Measurements from ENCODE around the gene AP2S1.
"Not testable (repeated sequence)": the region's sequence is repeated elsewhere in the genome, so short reads cannot be mapped to it uniquely, and the experiment has no call there.

Gene AP2S1

GRCh38 chr19:46834121-46834520 lies 16.5 kb downstream of the AP2S1 start:
- Histone ChIP-seq H3K36me3 (ENCODE audit: insufficient read depth, low read length) (peaks cover 9% of the 10 kb centered on the region), H3K9ac (ENCODE audit: low read length) (no peak overlapping the region), H3K27me3 (ENCODE audit: control insufficient read depth in 1 of 2, insufficient read depth in 2 of 2, low read length in 2 of 2) (no peaks in the 10 kb centered on the region), H3K27ac (ENCODE audit: low read depth, low read length) (no peak overlapping the region), H3K9me3 (ENCODE audit: low read length) (no peaks in the 10 kb centered on the region), H3K4me3 (ENCODE audit: low read depth in 1 of 2, low read length in 2 of 2) (no peak overlapping the region), H3K4me1 (ENCODE audit: insufficient read depth, low read length) (peaks cover 8% of the 10 kb centered on the region)

GRCh38 chr19:46830864-46831263 lies 19.8 kb downstream of the AP2S1 start:
- Histone ChIP-seq H3K4me3 (ENCODE audit: low read depth in 1 of 2, low read length in 2 of 2) (no peak overlapping the region), H3K9ac (ENCODE audit: low read length) (no peak overlapping the region), H3K27me3 (ENCODE audit: control insufficient read depth in 1 of 2, insufficient read depth in 2 of 2, low read length in 2 of 2) (no peaks in the 10 kb centered on the region), H3K4me1 (ENCODE audit: insufficient read depth, low read length) (no peaks in the 10 kb centered on the region), H3K9me3 (ENCODE audit: low read length) (no peaks in the 10 kb centered on the region), H3K36me3 (ENCODE audit: insufficient read depth, low read length) (no peaks in the 10 kb centered on the region), H3K27ac (ENCODE audit: low read depth, low read length) (no peak overlapping the region)

GRCh38 chr19:46828484-46828883 lies 22.2 kb downstream of the AP2S1 start:
- Histone ChIP-seq H3K4me1 (ENCODE audit: insufficient read depth, low read length) (no peaks in the 10 kb centered on the region), H3K9ac (ENCODE audit: low read length) (no peak overlapping the region), H3K9me3 (ENCODE audit: low read length) (no peaks in the 10 kb centered on the region), H3K27ac (ENCODE audit: low read depth, low read length) (no peak overlapping the region), H3K36me3 (ENCODE audit: insufficient read depth, low read length) (no peaks in the 10 kb centered on the region), H3K4me3 (ENCODE audit: low read depth in 1 of 2, low read length in 2 of 2) (no peak overlapping the region), H3K27me3 (ENCODE audit: control insufficient read depth in 1 of 2, insufficient read depth in 2 of 2, low read length in 2 of 2) (no peaks in the 10 kb centered on the region)

- H3K9me3 ChIP-seq (ENCODE audit: low read length) = no peaks in the 10 kb centered on the region
- H3K4me1 ChIP-seq (ENCODE audit: insufficient read depth, low read length) = no peaks in the 10 kb centered on the region
- H3K27me3 ChIP-seq (ENCODE audit: control insufficient read depth in 1 of 2, insufficient read depth in 2 of 2, low read length in 2 of 2) = no peaks in the 10 kb centered on the region
- no peak overlapping the region for H3K9ac ChIP-seq (ENCODE audit: low read length)
- no peak overlapping the region for H3K4me3 ChIP-seq (ENCODE audit: low read depth in 1 of 2, low read length in 2 of 2)
- H3K27ac ChIP-seq (ENCODE audit: low read depth, low read length) = no peak overlapping the region
- no peaks in the 10 kb centered on the region for H3K36me3 ChIP-seq (ENCODE audit: insufficient read depth, low read length)
Measured at GRCh38 chr19:46825731-46826055, 25.0 kb downstream of the AP2S1 start.

GRCh38 chr19:46824890-46825730 lies 25.5 kb downstream of the AP2S1 start:
- H3K4me1 ChIP-seq (ENCODE audit: insufficient read depth, low read length) = no peaks in the 10 kb centered on the region

GRCh38 chr19:46823049-46823448 lies 27.6 kb downstream of the AP2S1 start:
- Histone ChIP-seq H3K9ac (ENCODE audit: low read length) (no peak overlapping the region), H3K4me3 (ENCODE audit: low read depth in 1 of 2, low read length in 2 of 2) (no peak overlapping the region), H3K27ac (ENCODE audit: low read depth, low read length) (no peak overlapping the region), H3K27me3 (ENCODE audit: control insufficient read depth in 1 of 2, insufficient read depth in 2 of 2, low read length in 2 of 2) (no peaks in the 10 kb centered on the region), H3K9me3 (ENCODE audit: low read length) (no peaks in the 10 kb centered on the region), H3K36me3 (ENCODE audit: insufficient read depth, low read length) (no peaks in the 10 kb centered on the region), H3K4me1 (ENCODE audit: insufficient read depth, low read length) (no peaks in the 10 kb centered on the region)

More at GRCh38 chr19:46824890-46825730, 25.5 kb downstream of the AP2S1 start:
- Histone ChIP-seq H3K9ac (ENCODE audit: low read length) (no peak overlapping the region), H3K4me3 (ENCODE audit: low read depth in 1 of 2, low read length in 2 of 2) (no peak overlapping the region), H3K9me3 (ENCODE audit: low read length) (no peaks in the 10 kb centered on the region), H3K27ac (ENCODE audit: low read depth, low read length) (no peak overlapping the region), H3K36me3 (ENCODE audit: insufficient read depth, low read length) (no peaks in the 10 kb centered on the region), H3K27me3 (ENCODE audit: control insufficient read depth in 1 of 2, insufficient read depth in 2 of 2, low read length in 2 of 2) (no peaks in the 10 kb centered on the region)

- H3K9ac ChIP-seq (ENCODE audit: low read length); H3K36me3 ChIP-seq (ENCODE audit: insufficient read depth, low read length); H3K9me3 ChIP-seq (ENCODE audit: low read length); H3K27ac ChIP-seq (ENCODE audit: low read depth, low read length); H3K4me3 ChIP-seq (ENCODE audit: low read depth in 1 of 2, low read length in 2 of 2); H3K27me3 ChIP-seq (ENCODE audit: control insufficient read depth in 1 of 2, insufficient read depth in 2 of 2, low read length in 2 of 2); H3K4me1 ChIP-seq (ENCODE audit: insufficient read depth, low read length): not testable (repeated sequence)
Measured at GRCh38 chr19:46822410-46822787, 28.2 kb downstream of the AP2S1 start.

GRCh38 chr19:46821512-46822409 lies 28.9 kb downstream of the AP2S1 start:
- Histone ChIP-seq H3K27ac (ENCODE audit: low read depth, low read length) (no peak overlapping the region), H3K9ac (ENCODE audit: low read length) (no peak overlapping the region), H3K4me1 (ENCODE audit: insufficient read depth, low read length) (no peaks in the 10 kb centered on the region), H3K36me3 (ENCODE audit: insufficient read depth, low read length) (no peaks in the 10 kb centered on the region), H3K9me3 (ENCODE audit: low read length) (no peaks in the 10 kb centered on the region), H3K27me3 (ENCODE audit: control insufficient read depth in 1 of 2, insufficient read depth in 2 of 2, low read length in 2 of 2) (no peaks in the 10 kb centered on the region), H3K4me3 (ENCODE audit: low read depth in 1 of 2, low read length in 2 of 2) (no peak overlapping the region)

GRCh38 chr19:46818812-46819211 lies 31.8 kb downstream of the AP2S1 start:
- Histone ChIP-seq H3K9me3 (ENCODE audit: low read length) (no peaks in the 10 kb centered on the region), H3K4me3 (ENCODE audit: low read depth in 1 of 2, low read length in 2 of 2) (no peak overlapping the region), H3K4me1 (ENCODE audit: insufficient read depth, low read length) (no peaks in the 10 kb centered on the region), H3K36me3 (ENCODE audit: insufficient read depth, low read length) (no peaks in the 10 kb centered on the region), H3K9ac (ENCODE audit: low read length) (no peak overlapping the region), H3K27ac (ENCODE audit: low read depth, low read length) (no peak overlapping the region), H3K27me3 (ENCODE audit: control insufficient read depth in 1 of 2, insufficient read depth in 2 of 2, low read length in 2 of 2) (no peaks in the 10 kb centered on the region)

- Histone ChIP-seq H3K36me3 (ENCODE audit: insufficient read depth, low read length) (no peaks in the 10 kb centered on the region), H3K9ac (ENCODE audit: low read length) (no peak overlapping the region), H3K9me3 (ENCODE audit: low read length) (no peaks in the 10 kb centered on the region), H3K27me3 (ENCODE audit: control insufficient read depth in 1 of 2, insufficient read depth in 2 of 2, low read length in 2 of 2) (no peaks in the 10 kb centered on the region), H3K4me3 (ENCODE audit: low read depth in 1 of 2, low read length in 2 of 2) (no peak overlapping the region), H3K4me1 (ENCODE audit: insufficient read depth, low read length) (no peaks in the 10 kb centered on the region), H3K27ac (ENCODE audit: low read depth, low read length) (no peak overlapping the region)
Measured at GRCh38 chr19:46815833-46816627, 34.6 kb downstream of the AP2S1 start.

GRCh38 chr19:46813839-46814358 lies 36.7 kb downstream of the AP2S1 start:
- H3K9me3 ChIP-seq (ENCODE audit: low read length) = no peaks in the 10 kb centered on the region
- H3K9ac ChIP-seq (ENCODE audit: low read length) = no peak overlapping the region

More at GRCh38 chr19:46813839-46814358, 36.7 kb downstream of the AP2S1 start:
- H3K27me3 ChIP-seq (ENCODE audit: control insufficient read depth in 1 of 2, insufficient read depth in 2 of 2, low read length in 2 of 2) = no peaks in the 10 kb centered on the region
- no peak overlapping the region for H3K4me3 ChIP-seq (ENCODE audit: low read depth in 1 of 2, low read length in 2 of 2)
- H3K36me3 ChIP-seq (ENCODE audit: insufficient read depth, low read length) = no peaks in the 10 kb centered on the region
- H3K4me1 ChIP-seq (ENCODE audit: insufficient read depth, low read length) = no peaks in the 10 kb centered on the region
- no peak overlapping the region for H3K27ac ChIP-seq (ENCODE audit: low read depth, low read length)
